ENCODE data around the gene KRT73.

KRT73 gene

DNA sequence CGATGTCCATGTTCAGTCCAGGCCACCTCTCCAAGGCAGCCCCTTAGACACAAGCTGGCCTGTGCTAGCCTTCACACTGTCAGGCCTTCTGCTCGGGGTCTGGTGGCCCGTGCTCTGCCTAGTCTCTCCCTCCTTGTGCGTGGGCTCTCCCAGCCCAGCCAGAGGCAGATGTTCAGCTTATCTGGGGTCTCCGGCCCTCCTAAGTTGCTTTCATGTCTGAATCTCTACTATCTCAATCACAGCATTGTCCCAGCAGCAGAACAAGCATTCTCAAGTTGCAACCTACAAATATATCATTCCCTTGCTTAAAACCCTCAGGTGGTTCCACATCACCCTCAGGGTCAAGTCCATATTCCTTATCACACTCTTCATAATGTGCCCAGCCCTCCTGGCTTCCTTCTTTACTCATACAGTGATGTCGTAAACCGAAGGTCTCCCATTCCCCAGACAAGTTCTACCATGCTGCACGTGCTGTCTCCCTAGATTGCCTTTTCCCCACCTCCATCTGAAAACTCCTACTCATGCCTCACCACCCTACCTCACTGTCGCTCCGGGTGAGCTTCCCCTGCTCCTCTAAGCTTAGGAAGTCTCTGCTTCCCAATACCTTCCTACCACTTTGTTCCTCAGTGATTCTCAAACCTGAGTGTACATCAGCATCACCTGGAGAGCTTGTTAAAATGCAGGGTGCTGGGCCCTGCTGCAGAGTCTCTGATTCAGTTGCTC lies 1.5 kb downstream of the KRT73 start:
- DNase-seq, result no peak

DNA sequence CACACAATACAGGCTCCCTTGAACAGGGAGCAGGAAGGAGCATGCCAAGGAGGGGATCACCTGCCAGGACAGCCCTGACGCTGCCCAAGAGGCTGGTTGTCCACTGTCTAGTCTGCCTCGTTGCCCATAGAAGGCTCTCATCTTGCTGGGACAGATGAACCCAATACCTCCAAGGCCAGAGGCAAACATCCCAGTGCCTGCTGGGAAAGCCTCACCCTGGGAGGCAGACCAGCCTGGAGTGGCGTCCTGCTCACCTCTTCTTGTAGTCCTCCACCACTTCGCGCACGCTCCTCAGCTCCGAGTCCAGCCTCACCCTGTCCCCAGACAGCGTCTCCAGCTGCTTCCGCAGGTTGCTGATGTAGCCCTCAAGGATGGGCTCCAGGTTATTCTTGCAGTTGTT lies 2.4 kb downstream of the KRT73 start:
- DNase-seq, result no peak

DNA sequence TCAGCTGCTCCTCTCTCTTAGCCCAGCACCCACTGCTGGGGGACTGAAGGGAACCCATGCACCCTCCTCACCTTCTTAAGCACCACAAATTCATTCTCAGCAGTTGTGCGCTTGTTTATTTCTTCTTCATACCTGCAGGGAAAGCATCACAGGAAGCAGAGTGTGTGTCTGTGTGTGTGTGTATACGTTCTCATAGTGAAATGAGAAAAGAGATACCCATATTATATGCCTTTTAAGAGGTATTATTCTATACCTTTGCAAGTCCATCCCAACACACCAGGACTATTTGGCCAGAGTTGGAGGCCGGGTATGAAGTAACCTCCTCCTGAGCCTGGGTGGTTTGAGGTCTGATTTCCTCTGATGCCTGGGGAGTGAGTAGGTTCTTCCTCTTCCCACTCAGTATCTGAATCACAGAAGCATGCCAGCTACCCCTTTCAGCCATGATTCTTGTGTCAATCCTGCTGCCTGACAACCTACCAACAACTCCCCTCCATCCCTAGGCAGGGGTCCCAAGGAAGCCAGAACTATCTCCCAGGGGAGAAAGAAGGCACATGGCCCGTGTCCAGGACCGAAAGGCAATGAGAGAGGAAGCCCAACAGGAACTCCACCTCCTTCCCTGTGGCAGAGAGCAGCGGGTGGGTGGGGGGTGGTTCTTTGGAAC lies 3.0 kb downstream of the KRT73 start:
- no peak for DNase-seq

DNA sequence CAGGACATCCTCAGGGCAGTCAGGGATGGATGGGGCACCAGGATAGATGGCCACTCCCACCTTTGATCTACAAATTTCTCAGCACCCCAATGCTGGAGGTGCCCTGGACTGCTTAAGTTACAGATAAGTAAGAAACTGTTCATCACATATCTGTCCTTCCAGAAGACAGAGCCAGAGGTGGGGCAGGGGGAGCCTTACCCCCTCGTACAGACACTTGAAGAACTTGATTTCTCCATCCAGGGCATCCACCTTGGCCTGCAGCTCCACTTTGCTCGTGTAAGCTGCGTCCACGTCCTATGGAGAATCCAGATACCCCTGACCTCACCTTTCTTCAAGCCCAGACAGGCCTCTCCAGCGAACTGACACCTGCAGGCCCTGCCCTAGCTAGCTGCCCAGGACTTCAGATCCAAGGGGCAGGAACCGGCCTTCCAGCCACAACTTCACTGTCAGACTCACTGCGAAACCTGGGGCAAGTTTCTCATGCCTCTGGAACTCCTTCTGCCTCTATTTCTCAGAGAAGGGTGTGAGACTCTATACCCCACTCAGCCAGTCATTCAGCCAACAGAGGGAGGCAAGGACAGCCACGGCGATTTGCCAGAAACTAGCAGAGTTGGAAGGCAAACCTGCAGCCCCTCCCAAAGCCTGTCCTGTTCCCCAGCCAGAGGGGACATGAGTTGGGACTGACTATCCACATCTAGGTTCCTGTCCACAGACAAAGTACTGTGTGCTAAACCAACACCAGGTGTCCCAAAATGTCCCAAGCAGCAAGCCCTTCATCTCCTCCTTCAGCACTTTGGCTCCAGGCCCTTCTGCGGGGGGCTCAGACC lies 3.8 kb downstream of the KRT73 start:
- DNase-seq, result no peak

DNA sequence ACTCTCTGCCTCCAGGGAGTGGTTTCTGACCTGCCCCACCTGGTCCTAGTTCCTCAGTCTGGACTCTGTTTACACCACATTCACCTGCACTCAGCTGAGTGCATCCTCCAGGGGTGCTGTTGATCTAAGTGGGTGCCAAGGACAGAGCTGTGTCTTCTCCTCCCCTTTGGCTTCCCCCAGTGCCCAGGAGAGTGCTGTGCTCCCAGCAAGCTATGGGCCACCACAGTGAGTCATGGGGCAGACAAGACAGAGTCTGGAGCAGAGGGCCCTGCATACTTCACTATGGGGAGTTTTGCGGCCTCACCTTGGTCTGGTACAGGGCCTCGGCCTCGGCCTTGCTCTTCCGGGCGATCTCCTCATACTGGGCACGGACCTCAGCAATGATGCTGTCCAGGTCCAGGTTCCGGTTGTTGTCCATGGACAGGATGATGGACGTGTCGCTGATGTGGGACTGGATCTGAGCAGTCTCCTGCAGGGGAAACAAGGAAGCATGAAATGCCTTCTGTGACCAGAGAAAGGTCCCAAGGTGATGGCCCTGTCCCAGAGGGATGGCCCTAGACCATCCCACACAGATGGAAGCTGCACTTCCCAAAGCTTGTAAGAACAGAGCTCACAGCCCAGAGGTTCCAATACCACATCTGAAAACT lies 4.9 kb downstream of the KRT73 start:
- no peak for DNase-seq

DNA sequence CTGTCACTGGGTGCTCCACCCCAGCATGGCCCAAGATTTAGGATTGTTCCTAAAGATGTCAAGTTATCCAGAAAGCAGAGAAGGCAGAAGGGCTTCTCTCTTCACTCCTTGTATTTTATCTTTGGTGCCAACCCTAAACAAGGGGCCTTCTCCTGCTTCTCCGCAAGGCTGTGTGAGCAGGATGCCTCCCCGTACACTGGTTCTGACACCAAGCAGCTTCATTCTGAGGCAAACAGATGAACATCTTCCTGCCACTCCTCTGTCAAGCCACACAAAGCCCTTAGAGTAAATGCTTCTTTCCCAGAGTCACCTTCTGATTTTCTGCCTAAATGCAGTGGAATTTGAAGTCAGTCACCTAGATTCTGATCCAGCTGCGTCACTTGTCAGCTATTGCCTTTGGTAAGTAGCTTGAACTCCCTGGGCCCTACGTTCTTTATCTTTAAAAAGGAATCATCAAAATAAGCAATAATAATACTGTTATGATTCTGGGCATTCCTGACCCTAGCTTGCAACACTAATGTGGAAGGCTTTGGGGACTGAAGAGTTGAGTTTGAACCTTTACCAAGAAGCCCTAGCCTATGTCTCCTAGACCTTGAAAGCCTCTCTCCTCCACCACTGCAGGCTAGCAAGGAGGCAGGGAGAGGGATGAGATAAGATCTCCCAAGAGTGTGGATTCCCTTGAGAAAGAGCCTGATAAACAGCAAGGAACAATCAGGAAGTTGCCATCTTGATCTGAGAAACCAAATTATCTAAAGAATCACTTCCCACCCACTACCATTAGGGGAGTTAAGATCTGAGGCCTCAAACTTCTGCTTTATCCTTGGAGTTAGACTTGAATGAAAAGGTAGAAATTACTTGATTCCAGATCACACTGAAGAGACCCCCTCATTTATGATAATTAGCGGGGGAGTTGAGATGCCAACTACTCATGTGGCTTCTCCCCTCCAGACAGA lies 5.7 kb downstream of the KRT73 start:
- DNase-seq, result no peak

DNA sequence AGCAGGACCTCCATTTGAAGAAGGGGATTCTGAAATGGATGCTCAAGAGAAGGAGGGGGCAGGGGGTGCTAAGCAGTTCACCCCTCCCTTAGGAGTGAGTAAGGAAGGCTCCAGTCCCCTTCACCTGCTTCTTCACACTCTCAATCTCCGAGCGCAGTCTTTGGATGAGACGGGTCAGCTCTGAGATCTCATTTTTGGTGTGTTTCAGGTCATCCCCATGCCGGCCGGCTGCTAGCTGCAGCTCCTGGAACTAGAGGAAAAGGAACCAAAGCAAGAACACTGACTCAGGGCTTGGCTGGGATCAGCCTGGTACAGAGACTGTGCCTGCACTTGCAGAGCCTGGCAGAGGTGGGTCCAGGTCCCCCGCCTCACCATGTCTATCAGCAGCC lies 7.3 kb downstream of the KRT73 start:
- no peak for DNase-seq

DNA sequence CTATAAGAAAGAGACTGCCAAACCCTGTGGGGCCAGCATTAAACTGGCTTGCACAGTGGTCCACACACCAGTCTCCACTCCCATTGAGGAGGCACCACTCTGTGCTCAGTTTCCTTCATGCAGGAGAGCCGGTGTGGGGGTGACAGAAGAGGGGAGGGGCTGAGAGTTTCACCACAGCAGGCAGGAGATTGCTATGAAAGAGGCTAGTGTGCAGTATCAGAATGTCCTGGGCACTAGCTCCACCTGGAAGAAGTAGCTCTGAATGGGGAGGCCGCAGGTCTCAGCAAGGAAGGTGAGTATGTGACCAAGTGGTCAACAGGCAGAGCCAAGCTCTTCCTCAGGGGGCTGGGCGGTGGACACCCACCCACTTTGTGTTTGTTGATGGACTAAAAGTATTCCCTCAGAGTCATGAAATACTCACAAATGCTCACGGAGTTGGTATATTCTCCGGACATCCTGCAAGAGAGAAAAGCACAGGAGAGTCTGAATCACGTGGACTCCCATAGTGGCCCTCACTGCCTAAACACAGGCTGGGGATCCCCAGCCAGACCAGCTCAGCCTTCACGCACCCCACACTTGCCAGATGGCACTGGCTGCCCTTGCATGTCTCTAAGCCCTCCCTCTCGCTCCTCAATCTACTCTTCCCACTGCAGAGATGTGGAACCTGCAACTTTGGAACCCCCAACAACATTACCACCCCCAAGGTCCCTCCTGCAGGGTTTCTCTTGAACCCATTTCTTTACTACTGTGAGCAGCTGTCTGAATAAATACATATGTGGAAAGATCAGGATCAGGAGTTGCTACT lies 9.3 kb downstream of the KRT73 start:
- DNase-seq, result no peak

DNA sequence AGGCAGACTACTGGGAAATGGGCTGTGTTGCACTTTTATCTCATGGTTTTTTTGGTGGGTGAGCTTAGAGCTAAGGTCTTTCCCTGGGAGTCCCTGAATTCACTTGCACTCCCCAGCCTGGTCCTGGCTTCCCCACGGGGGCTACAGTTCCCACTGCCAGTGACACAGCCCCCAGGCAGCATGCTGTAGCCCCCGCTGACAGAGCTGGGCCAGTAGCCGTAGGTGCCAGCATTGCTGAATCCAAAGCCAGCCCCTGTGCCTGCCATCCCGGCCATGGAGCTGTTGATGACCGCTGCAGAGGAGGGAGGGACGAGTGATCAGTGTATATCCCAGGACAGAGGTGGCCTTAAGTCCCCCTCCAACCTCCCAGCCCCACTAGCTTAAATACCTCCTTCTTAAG lies 10.2 kb downstream of the KRT73 start:
- no peak for DNase-seq

DNA sequence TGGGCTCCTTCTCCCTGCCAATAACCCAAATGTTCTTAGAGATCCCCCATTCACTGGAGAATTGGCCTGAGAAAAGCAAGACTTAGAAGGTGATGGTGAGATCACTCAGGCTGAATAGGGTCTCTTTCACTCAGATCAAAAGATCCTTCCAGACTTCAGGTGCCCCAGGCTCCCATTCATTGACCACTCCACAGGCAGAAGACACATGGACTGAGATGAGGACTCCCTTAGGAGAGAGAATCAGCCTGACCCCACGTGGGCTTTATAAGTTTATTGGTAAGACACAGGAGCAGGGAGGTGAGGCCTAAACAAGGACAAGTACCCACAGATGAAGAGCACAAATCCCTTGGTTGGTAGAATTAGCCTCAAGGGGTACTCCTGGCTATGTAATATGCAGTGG lies 11.0 kb downstream of the KRT73 start:
- no peak for DNase-seq

DNA sequence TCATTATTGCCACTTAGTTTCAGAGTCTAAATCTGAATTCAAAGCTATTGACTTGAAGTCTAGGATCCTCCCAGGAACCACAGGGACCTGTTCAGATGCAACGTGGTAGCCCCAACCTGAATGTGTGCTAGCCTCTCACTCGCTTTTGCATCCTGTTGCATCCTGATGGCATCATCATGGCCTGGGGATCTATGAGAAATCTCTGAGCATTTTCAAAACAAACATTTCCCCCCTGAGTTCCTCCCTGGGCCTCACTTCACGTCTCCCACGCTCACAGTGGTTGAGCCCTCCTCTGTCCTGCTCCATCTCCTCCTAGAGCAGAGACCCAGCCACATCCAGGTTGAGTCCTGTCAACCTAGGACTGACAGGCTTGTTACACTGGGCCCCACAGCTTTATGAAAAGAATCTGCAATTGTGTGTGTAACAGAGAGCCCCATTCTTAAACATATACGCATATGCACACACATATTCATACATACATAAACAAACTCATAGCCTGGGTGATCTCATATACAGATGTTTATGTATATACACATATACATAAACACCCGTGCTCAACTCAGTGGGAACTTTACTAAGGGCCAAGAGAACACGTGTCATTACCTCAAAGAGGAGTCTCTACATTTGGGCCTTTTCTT lies 11.7 kb downstream of the KRT73 start:
- DNase-seq, result no peak

DNA sequence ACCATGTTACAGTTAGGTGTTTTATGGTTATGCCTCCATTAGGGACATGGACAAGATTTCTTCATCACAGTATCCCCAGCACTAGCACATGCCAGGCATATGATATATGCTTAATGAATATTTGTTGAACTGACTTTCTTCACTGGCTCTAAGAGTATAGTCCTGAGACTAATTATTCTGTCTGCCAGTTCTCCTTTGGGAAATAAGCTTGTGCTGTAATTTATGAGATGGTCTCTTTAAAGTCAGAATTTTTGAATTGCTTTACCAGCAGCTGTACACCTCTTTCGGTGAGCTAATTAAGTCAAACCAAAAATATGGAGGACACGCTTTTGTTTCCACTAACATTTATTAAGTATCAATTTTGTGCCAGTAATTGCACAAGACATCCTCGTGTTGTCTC lies 12.3 kb downstream of the KRT73 start:
- DNase-seq, result no peak

DNA sequence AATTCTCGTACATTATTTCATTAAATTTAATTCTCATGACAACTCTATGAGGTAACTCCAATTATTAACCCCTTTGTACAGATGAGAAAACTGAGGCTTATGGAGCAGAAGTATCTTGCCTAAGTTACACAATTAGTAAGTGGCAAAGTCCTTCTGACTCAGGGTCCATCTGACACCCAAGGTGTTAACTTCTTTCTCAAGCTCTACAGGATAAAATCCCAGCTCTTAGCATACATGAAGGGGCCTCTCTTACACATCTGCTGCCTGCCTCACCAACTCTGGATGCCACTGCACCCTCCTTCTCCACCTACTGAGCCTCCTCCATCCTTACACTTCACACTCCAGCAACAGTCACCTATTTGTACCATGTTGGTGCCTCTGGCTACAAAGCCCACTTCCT lies 12.8 kb downstream of the KRT73 start:
- DNase-seq, result no peak

DNA sequence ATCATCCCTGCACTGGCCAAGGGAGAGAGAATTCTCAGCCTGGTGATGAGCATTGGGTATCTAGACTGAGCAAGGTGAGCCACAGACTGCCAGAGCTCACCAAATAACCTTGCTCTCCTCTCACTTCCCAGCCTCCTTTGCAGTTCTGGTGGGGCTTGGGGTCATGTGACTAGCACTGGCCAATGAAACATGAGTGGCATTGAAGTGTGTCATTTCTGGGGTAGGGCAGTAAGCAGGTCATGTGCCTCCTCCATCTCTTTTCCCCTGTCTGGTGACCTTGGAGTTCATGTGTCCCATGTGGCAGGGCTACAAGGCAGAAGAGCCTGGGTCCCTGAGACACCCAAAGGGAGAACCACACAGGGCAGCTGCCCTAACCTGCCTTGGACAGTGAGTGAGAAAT lies 13.5 kb downstream of the KRT73 start:
- no peak for DNase-seq

DNA sequence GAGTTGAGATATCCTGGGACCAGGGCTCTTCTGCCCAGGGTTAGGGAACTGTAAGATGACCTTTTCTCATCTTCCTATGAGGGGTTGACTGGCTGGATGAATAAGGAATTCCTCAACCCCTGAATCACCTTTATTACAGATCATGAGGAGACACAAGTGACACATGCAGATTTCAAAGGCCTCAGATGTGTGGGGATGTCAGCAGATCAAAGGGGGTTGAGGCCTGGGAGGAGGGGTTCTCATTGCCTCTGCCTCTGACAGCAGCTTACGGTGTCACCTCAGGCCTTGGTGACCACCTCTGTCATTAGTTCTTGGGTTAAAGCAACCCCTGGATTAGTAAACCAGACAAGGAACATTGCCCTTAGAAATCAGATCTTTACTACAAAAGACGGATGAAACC lies 15.0 kb downstream of the KRT73 start:
- DNase-seq, result no peak

DNA sequence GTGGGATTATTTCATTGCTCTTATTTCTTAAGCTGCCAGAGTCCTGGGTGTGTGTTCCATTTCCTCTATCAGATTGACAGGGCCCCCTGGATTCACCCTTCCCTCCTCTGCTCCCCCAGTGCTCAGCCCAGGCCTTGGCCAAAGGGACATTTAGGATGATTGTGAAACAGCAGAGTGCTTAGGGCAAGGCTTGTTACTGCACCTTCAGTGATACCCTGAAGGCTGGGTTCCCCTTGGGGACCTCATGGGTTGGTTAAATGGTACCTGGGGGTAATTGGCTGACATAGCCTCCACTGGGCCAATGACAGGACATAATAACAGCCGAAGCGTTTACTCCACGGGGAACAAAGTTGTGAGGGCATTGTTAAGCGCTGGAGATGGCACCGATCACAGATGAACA lies 15.8 kb downstream of the KRT73 start:
- DNase-seq, result no peak

DNA sequence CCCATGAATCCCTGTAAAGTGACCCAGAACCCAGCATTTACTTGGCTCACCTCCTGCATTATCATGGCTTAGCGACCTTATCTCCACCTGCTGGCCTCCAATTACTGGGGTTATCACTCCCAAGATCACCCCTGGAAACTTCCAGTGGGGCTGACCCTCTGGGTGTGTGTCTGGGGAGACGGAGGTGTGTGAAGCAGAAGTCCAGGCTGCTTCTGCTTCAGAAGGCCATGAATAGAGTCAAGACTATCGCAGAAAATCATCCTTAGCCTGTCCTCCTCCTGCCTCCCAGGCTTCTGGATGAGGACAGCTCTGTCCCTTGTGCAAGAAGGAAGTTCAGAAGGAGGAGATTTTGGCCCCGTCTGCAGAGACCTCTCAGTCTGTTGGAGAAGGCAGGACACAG lies 16.7 kb downstream of the KRT73 start:
- no peak for DNase-seq

DNA sequence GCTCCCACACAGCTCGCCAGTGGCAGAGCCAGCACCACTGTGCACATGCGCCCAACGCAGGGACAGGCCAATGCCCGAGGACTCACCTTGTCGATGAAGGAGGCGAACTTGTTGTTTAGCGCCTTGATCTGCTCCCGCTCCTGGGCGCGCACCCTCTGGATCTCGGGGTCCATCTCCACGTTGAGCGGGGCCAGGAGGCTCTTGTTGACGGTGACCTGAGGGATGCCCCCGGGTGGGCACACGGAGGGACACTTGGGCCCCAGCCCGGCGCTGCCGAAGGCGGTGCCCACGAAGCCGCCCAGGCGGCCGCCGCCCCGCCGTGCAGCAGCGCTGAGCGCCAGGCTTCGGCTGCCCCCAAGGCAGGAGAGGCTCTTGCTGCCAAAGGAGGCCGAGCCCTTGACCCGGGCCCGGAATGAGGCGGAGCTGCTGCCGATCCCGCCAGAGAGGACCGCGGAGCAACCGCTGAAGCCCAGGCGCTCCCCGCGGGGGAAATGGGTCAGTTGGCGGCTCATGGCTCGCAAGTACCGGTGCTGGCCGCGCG lies 17.3 kb downstream of the KRT73 start, which contains the start of gene KRT72:
Gene KRT72 (minus strand): TSS at position 523 of the 541 bp plus-strand sequence. CDS start 11 bp downstream, at position 512.
- no peak for DNase-seq

DNA sequence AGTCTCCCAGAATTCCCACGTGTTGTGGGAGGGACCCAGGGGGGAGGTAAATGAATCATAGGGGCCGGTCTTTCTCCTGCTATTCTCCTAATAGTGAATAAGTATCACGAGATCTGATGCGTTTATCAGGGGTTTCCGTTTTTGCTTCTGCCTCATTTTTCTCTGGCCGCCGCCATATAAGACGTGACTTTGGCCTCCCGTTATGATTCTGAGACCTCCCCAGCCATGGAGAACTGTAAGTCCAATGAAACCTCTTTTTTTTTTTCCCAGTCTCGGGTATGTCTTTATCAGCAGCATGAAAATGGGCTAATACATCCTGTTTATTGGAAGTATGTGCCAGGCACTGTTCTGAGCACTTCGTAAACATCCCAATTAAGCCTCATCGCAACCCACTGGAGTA lies 17.9 kb downstream of the KRT73 start:
- no peak for DNase-seq

DNA sequence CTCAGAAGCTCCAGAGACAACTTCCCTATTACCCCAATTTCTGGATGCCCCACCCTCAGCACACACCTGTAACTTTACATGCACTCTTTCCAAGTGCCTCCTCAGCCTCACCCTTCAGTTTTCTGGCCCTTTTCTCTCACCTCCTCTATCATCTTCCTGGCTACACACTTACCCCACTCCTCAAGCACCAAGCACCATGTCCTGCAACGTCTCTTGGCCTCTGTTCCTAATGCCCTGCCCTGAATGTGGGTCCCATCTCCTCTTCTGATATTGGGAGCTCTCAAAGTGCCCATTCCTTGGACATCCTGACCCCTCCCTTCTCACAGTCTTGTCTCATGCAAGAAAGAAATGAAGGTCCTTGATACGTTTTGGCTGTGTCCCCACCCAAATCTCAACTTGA lies 18.3 kb downstream of the KRT73 start:
- no peak for DNase-seq

DNA sequence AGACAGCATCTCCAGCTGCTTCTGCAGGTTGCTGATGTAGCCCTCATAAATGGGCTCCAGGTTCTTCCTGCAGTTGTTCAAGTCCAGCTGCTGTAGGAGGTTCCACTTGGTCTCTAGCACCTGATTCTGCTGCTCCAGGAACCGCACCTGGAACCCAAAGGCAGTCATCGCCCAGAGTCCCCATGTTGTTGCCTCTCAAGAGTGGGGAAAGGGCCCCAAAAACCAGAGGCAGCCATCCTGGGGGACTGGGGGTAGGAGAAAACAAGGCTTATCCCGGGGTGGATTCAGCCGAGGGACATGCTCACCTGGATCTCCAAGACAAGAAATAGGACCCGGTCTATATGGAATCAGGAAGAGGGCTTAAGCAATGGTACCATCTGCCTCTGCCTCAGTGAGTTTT lies 19.4 kb downstream of the KRT73 start:
- no peak for DNase-seq

Data from HCEC 1CT (cell line).